Thyroid gland (tissue), 4 donors: ENCODE data around the gene WDR11. TPM values are rescaled to one million over a fixed set of nuclear protein-coding genes. Genes with fewer than 3 reads are reported as not detected.

Experiments
- DNase-seq, 2 donors: peaks; one replicate each; pipeline ENCODE4 v3.0.0-alpha.2; 2019
- H3K27ac ChIP-seq, 3 donors: fragments of 200-600 bp; sonication (generic); 1 replicate in 2 of 3; 2 replicates in 1 of 3; pipeline ENCODE4 v1.5.1; 2016 to 2019; ENCODE audit warnings: mild to moderate bottlenecking in 1 of 3, moderate library complexity in 1 of 3
- H3K27me3 ChIP-seq: fragments of 200-600 bp; sonication (generic); one replicate; pipeline ENCODE4 v1.5.1; 2019
- H3K36me3 ChIP-seq, 2 donors: fragments of 200-600 bp; sonication (generic); one replicate each; pipeline ENCODE4 v1.5.1; 2016 to 2019
- H3K4me1 ChIP-seq, 2 donors: fragments of 200-600 bp; sonication (generic); one replicate each; pipeline ENCODE4 v1.5.1; 2017 to 2019
- H3K4me3 ChIP-seq, 3 donors: fragments of 200-600 bp; sonication (generic); replicated peaks in 1 of 3; 1 replicate in 2 of 3; 2 replicates in 1 of 3; pipeline ENCODE4 v1.5.1; 2016; ENCODE audit warnings: mild to moderate bottlenecking in 1 of 3
- H3K9me3 ChIP-seq: fragments of 200-600 bp; sonication (generic); one replicate; pipeline ENCODE4 v1.5.1; 2017
- CTCF ChIP-seq, 6 experiments: fragments of 200-600 bp in 3 of 6; fragments of 450-650 bp in 3 of 6; sonication (generic) in 3 of 6; IDR thresholded peaks; one replicate each; pipeline ENCODE4 v1.5.1; 2016 to 2019; ENCODE audit warnings: antibody characterized with exemption in 6 of 6, mild to moderate bottlenecking in 2 of 6, inconsistent platforms in 1 of 6, moderate library complexity in 1 of 6
- POLR2A ChIP-seq, 2 donors: fragments of 450-650 bp; IDR thresholded peaks; one replicate each; pipeline ENCODE4 v1.6.1; 2017; ENCODE audit warnings: antibody characterized with exemption in 2 of 2, mild to moderate bottlenecking in 2 of 2, moderate library complexity in 1 of 2
- WGBS, 2 donors: methylation state at CpG; one replicate each; pipeline ENCODE4 v1.1.5; 2017; 5-methylcytosine and 5-hydroxymethylcytosine counted together
- intact Hi-C: fragments of 100-400 bp; cut with DNase I; formaldehyde crosslinking; loops from one replicate; pipeline ENCODE4 v1.15.1; 2023
- total RNA-seq, 4 donors: library from RNA; depleted of rRNA; stranded (reverse); fragments of >200 nt; gene quantifications; one replicate each; pipeline ENCODE4 v1.2.3, GENCODE V29; 2016

Gene WDR11
- total RNA-seq, 4 donors from 2014 or later, result 76.9 to 95.5 (median 79.4) TPM

DNA sequence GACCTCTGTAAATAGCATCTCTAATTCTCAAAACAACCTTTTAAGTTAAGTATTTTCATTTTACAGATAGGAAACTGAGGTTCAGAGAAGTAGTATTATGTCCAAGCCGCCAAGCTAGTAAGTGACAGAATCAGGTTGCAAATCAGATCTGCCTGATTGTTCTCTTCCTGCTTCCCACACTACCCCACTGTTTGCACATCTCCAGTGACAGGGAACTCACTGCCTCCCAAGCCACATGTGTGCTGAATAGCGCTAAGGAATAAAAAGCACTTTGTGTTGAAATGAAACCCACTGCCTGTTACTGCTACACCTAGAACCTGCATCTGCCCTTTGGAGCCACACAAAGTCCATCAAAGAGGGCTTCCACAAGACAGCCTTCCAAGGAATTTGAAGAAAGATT is 45.1 kb upstream of the WDR11 start:
- Histone ChIP-seq H3K36me3 (no peaks in the 10 kb centered on the region), H3K27me3 (no peaks in the 10 kb centered on the region), H3K4me3 (no peak overlapping the region), H3K9me3 (no peaks in the 10 kb centered on the region), H3K27ac (no peak overlapping the region), H3K4me1 (no peaks in the 10 kb centered on the region)
- intact Hi-C loops, result no loop called here
- no peak for TF ChIP-seq POLR2A (IDR thresholded peaks at IDR 0.05)
- TF ChIP-seq CTCF (IDR thresholded peaks at IDR 0.05), result no peak
- no peak for DNase-seq
- 91 to 98% methylated on average over 2 of the region's 2 CpGs for WGBS, 2 donors

DNA sequence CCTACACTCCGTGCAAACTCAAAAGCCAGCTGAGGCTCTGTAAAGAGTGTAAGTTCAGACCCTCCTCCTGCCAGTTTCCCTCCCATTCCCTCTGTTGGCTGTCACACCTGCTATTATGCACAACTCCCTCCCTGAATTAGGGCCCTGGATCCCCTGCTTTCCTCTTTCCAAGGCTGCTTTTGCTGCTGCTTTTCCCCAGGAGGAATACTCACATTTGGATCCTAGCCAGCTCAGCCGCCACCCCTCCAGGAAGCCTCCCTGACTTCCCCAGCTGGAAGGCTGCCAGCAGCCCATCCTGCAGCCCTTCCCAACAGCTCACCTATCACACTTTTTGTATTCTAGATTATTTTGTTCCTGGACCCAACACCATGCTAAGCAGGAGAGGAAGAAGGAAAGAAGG is 40.9 kb upstream of the WDR11 start:
- Histone ChIP-seq H3K27ac (no peak overlapping the region), H3K4me3 (no peak overlapping the region), H3K4me1 (no peaks in the 10 kb centered on the region), H3K9me3 (no peaks in the 10 kb centered on the region), H3K36me3 (no peaks in the 10 kb centered on the region), H3K27me3 (no peaks in the 10 kb centered on the region)
- intact Hi-C loops, result no loop called here
- TF ChIP-seq POLR2A (IDR thresholded peaks at IDR 0.05) (no peak), CTCF (IDR thresholded peaks at IDR 0.05) (no peak)
- DNase-seq, result no peak
- 20 to 22% methylated on average over 2 of the region's 2 CpGs for WGBS, 2 donors

GRCh38 chr10:120813085-120813484 is 38.1 kb upstream of the WDR11 start:
- WGBS, 2 donors, result 46 to 50% methylated on average over 6 of the region's 6 CpGs

DNA sequence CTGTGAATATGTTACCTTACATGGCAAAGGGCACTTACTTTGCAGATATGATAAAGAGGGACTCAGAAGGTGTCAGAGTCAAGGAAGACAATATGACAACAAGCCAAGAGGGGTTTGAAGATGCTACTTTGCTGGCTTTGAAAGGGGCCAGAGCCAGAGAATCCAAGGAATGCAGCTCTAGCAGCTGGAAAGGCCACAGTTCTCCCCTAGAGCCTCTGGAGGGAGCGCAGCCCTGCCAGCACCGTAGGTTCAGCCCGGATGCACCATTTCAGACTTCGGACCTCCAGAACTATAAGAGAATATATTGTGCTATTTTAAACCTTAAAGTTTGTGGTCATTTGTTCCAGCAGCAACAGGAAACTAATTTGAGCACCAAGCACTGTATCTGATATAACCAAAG is 32.9 kb upstream of the WDR11 start:
- no peak overlapping the region for H3K4me3 ChIP-seq
- no peaks in the 10 kb centered on the region for H3K4me1 ChIP-seq
- intact Hi-C loops, result no loop called here
- no peak overlapping the region for H3K27ac ChIP-seq
- 69 to 82% methylated on average over 4 of the region's 4 CpGs for WGBS, 2 donors
- no peaks in the 10 kb centered on the region for H3K27me3 ChIP-seq
- DNase-seq, result no peak
- TF ChIP-seq POLR2A (IDR thresholded peaks at IDR 0.05) (no peak), CTCF (IDR thresholded peaks at IDR 0.05) (no peak)
- no peaks in the 10 kb centered on the region for H3K9me3 ChIP-seq
- no peaks in the 10 kb centered on the region for H3K36me3 ChIP-seq

More at GRCh38 chr10:120813085-120813484, 38.1 kb upstream of the WDR11 start:
- no peaks in the 10 kb centered on the region for H3K9me3 ChIP-seq
- intact Hi-C loops, result no loop called here
- H3K4me3 ChIP-seq, result no peak overlapping the region
- H3K27ac ChIP-seq, result no peak overlapping the region
- no peaks in the 10 kb centered on the region for H3K27me3 ChIP-seq
- no peaks in the 10 kb centered on the region for H3K4me1 ChIP-seq
- TF ChIP-seq POLR2A (IDR thresholded peaks at IDR 0.05), result no peak
- TF ChIP-seq CTCF (IDR thresholded peaks at IDR 0.05), result no peak
- no peaks in the 10 kb centered on the region for H3K36me3 ChIP-seq
- no peak for DNase-seq

DNA sequence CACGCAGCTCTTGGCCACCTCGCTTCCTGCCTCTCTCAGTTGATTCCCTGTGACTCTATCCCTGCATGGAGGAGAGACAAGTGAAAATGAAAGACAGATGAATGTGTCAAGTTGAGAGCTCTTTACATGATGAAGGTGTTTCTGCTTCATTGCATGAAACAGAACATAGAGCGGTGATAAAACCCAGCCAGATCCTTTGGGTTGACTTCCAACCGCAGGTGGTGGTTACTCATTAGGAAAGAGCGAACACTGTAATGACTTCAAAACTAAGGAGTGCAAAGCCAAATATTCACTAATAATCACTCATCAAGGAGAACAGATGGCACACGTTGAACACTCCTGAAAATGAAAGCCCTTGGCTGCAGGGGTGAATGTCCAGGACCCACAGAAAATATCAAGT is 31.8 kb upstream of the WDR11 start:
- no peak for TF ChIP-seq CTCF (IDR thresholded peaks at IDR 0.05)
- TF ChIP-seq POLR2A (IDR thresholded peaks at IDR 0.05), result no peak
- DNase-seq, result no peak
- 76 to 84% methylated on average over 6 of the region's 6 CpGs for WGBS, 2 donors
- Histone ChIP-seq H3K4me1 (no peaks in the 10 kb centered on the region), H3K27ac (no peak overlapping the region), H3K36me3 (no peaks in the 10 kb centered on the region), H3K27me3 (no peaks in the 10 kb centered on the region), H3K4me3 (no peak overlapping the region), H3K9me3 (no peaks in the 10 kb centered on the region)
- intact Hi-C loops, result no loop called here
